Esophagus squamous epithelium (tissue), 5 donors: Measurements from ENCODE around the gene GABBR2. TPM values are rescaled to one million over a fixed set of nuclear protein-coding genes. Genes with fewer than 3 reads are reported as not detected.

Experiments used
- DNase-seq: peaks from one replicate; lab custom pipeline; 2025; lab: John Stamatoyannopoulos, UW
- H3K27ac ChIP-seq, 4 donors: fragments of 200-600 bp; sonication (generic); one replicate each; pipeline ENCODE4 v1.5.1; 2016 to 2019; ENCODE audit warnings: mild to moderate bottlenecking in 1 of 4
- H3K27me3 ChIP-seq, 4 donors: fragments of 200-600 bp; sonication (generic); 1 replicate in 3 of 4; 2 replicates in 1 of 4; pipeline versions ENCODE4 v1.5.1 to v1.6.0; 2017 to 2021; ENCODE audit warnings: antibody characterized with exemption in 1 of 4
- H3K36me3 ChIP-seq, 3 donors: fragments of 200-600 bp; sonication (generic); one replicate each; pipeline ENCODE4 v1.5.1; 2016 to 2019
- H3K4me1 ChIP-seq, 3 donors: fragments of 200-600 bp; sonication (generic); one replicate each; pipeline ENCODE4 v1.5.1; 2017 to 2019
- H3K4me3 ChIP-seq, 4 donors: fragments of 200-600 bp; sonication (generic); 1 replicate in 3 of 4; 2 replicates in 1 of 4; pipeline ENCODE4 v1.5.1; 2016 to 2019; ENCODE audit warnings: mild to moderate bottlenecking in 2 of 4, moderate library complexity in 1 of 4
- H3K9me3 ChIP-seq, 3 donors: fragments of 200-600 bp; sonication (generic); one replicate each; pipeline ENCODE4 v1.5.1; 2016 to 2019
- CTCF ChIP-seq, 6 experiments: fragments of 450-650 bp in 4 of 6; fragments of 200-600 bp in 2 of 6; sonication (generic) in 2 of 6; IDR thresholded peaks; one replicate each; pipeline ENCODE4 v1.5.1; 2016 to 2019; ENCODE audit warnings: antibody characterized with exemption in 6 of 6, mild to moderate bottlenecking in 4 of 6, moderate library complexity in 4 of 6
- POLR2A ChIP-seq, 4 donors: fragments of 450-650 bp; IDR thresholded peaks; one replicate each; pipeline ENCODE4 v1.6.1; 2017; ENCODE audit warnings: antibody characterized with exemption in 4 of 4, mild to moderate bottlenecking in 4 of 4, moderate library complexity in 3 of 4
- WGBS, 2 donors: methylation state at CpG; one replicate each; pipeline ENCODE4 v1.1.5; 2018; 5-methylcytosine and 5-hydroxymethylcytosine counted together
- intact Hi-C: fragments of 100-400 bp; cut with DNase I; formaldehyde crosslinking; loops from one replicate; pipeline ENCODE4 v1.15.0; 2022
- total RNA-seq, 4 donors: library from RNA; depleted of rRNA; stranded (reverse); fragments of >200 nt; gene quantifications; one replicate each; pipeline ENCODE4 v1.1.0, GENCODE V29; 2016
- donor health status: DM: yes; HTN: yes; CAD: no.

GABBR2 gene
- total RNA-seq, 4 donors from 2014 or later = not detected

GRCh38 chr9:98410185-98410697 is 298.5 kb downstream of the GABBR2 start:
- Histone ChIP-seq H3K27ac (no peak overlapping the region), H3K9me3 (no peaks in the 10 kb centered on the region), H3K4me3 (no peak overlapping the region), H3K36me3 (no peaks in the 10 kb centered on the region), H3K4me1 (no peaks in the 10 kb centered on the region), H3K27me3 (no peaks in the 10 kb centered on the region)
- no peak for DNase-seq
- peak in 1 of 6 experiments; percentile 15 for TF ChIP-seq CTCF (IDR thresholded peaks at IDR 0.05)
- TF ChIP-seq POLR2A (IDR thresholded peaks at IDR 0.05) = no peak
- WGBS, 2 donors = 31 to 32% methylated on average over 7 to 8 of the region's 8 CpGs
- intact Hi-C loops = no loop called here

GRCh38 chr9:98409719-98410118 is 299.0 kb downstream of the GABBR2 start:
- 66 to 69% methylated on average over 5 to 6 of the region's 6 CpGs for WGBS, 2 donors
- no peak for DNase-seq
- Histone ChIP-seq H3K27ac (no peak overlapping the region), H3K9me3 (no peaks in the 10 kb centered on the region), H3K27me3 (no peaks in the 10 kb centered on the region), H3K4me1 (no peaks in the 10 kb centered on the region), H3K4me3 (no peak overlapping the region), H3K36me3 (no peaks in the 10 kb centered on the region)
- intact Hi-C loops = no loop called here
- no peak for TF ChIP-seq CTCF (IDR thresholded peaks at IDR 0.05)
- no peak for TF ChIP-seq POLR2A (IDR thresholded peaks at IDR 0.05)

- Histone ChIP-seq H3K27ac (no peak overlapping the region), H3K36me3 (no peaks in the 10 kb centered on the region), H3K9me3 (no peaks in the 10 kb centered on the region), H3K4me3 (no peak overlapping the region), H3K27me3 (peaks cover 0 to 6% (median 0%) of the 10 kb centered on the region in 4 donors), H3K4me1 (no peaks in the 10 kb centered on the region)
- TF ChIP-seq POLR2A (IDR thresholded peaks at IDR 0.05) (no peak), CTCF (IDR thresholded peaks at IDR 0.05) (no peak)
- intact Hi-C loops = no loop called here
- no peak for DNase-seq
- 60 to 64% methylated on average over 6 of the region's 6 CpGs for WGBS, 2 donors
These were observed 302.3 kb downstream of the GABBR2 start for GRCh38 chr9:98406469-98406868.

GRCh38 chr9:98404237-98404636 is 304.5 kb downstream of the GABBR2 start:
- Histone ChIP-seq H3K9me3 (no peaks in the 10 kb centered on the region), H3K4me1 (no peaks in the 10 kb centered on the region), H3K27me3 (peaks cover 0 to 8% (median 0%) of the 10 kb centered on the region in 4 donors), H3K4me3 (no peak overlapping the region), H3K27ac (no peak overlapping the region), H3K36me3 (no peaks in the 10 kb centered on the region)
- intact Hi-C loops = no loop called here
- TF ChIP-seq CTCF (IDR thresholded peaks at IDR 0.05) = no peak
- TF ChIP-seq POLR2A (IDR thresholded peaks at IDR 0.05) = no peak
- DNase-seq = no peak
- WGBS, 2 donors = 76 to 86% methylated on average over 11 of the region's 11 CpGs

- 86 to 90% methylated on average over 6 of the region's 6 CpGs for WGBS, 2 donors
- Histone ChIP-seq H3K27me3 (peaks cover 0 to 13% (median 0%) of the 10 kb centered on the region in 4 donors), H3K9me3 (no peaks in the 10 kb centered on the region), H3K27ac (no peak overlapping the region), H3K4me1 (no peaks in the 10 kb centered on the region), H3K36me3 (no peaks in the 10 kb centered on the region), H3K4me3 (no peak overlapping the region)
- no peak for TF ChIP-seq CTCF (IDR thresholded peaks at IDR 0.05)
- no peak for TF ChIP-seq POLR2A (IDR thresholded peaks at IDR 0.05)
- no peak for DNase-seq
- intact Hi-C loops = no loop called here
These were observed 305.0 kb downstream of the GABBR2 start for GRCh38 chr9:98403715-98404114.
